ENCODE results near the gene SEPTIN1. TPM values are rescaled to one million over a fixed set of nuclear protein-coding genes. Genes with fewer than 3 reads are reported as not detected.

Gene SEPTIN1
- total and polyA plus RNA-seq, 2 of the 13 experiments (the other 11 are each of a cell fraction or from before 2014, with no cell fraction given) = 0.18 to 0.67 TPM

- TF ChIP-seq ZNF543 (CRISPR knock-in tag; IDR thresholded peaks at IDR 0.05) (0 out of 2 replicates have a peak, but pooled peaks have one; percentile 29), FOXK1 (CRISPR knock-in tag; IDR thresholded peaks at IDR 0.05; ENCODE audit: borderline replicate concordance, low read depth) (peak; percentile 55; the same call in 1 of the 2 replicates), ZC3H13 (CRISPR knock-in tag; IDR thresholded peaks at IDR 0.05) (no peak), FOSL2 (CRISPR knock-in tag; IDR thresholded peaks at IDR 0.05) (0 out of 2 replicates have a peak, but pooled peaks have one; percentile 10), SP4 (CRISPR knock-in tag; IDR thresholded peaks at IDR 0.05) (0 out of 2 replicates have a peak, but pooled peaks have one; percentile 48), RARA (CRISPR knock-in tag; IDR thresholded peaks at IDR 0.05) (peak; percentile 31; the same call in 1 of the 2 replicates), NR1H2 (CRISPR knock-in tag; IDR thresholded peaks at IDR 0.05; ENCODE audit: borderline replicate concordance, low read depth) (no peak), ZBTB21 (CRISPR knock-in tag; IDR thresholded peaks at IDR 0.05) (no peak), ZNF326 (CRISPR knock-in tag; IDR thresholded peaks at IDR 0.05; ENCODE audit: borderline replicate concordance) (0 out of 2 replicates have a peak, but pooled peaks have one; percentile 17), CEBPG (CRISPR knock-in tag; IDR thresholded peaks at IDR 0.05) (no peak), NFKBIZ (CRISPR knock-in tag; IDR thresholded peaks at IDR 0.05) (0 out of 2 replicates have a peak, but pooled peaks have one; percentile 37), FOXO1 (CRISPR knock-in tag; IDR thresholded peaks at IDR 0.05) (peak; percentile 57; the same call in 1 of the 2 replicates), NR2C2 (CRISPR knock-in tag; IDR thresholded peaks at IDR 0.05; ENCODE audit: borderline replicate concordance) (peak; percentile 28; the same call in 1 of the 2 replicates), ZNF740 (CRISPR knock-in tag; IDR thresholded peaks at IDR 0.05) (no peak), ZNF350 (CRISPR knock-in tag; IDR thresholded peaks at IDR 0.05; ENCODE audit: borderline replicate concordance, low read depth) (0 out of 2 replicates have a peak, but pooled peaks have one; percentile 6), BHLHE40 (IDR thresholded peaks at IDR 0.05; ENCODE audit: low read length) (no peak), AGO2 (optimal IDR thresholded peaks at IDR 0.05; ENCODE audit: low read depth, low read length) (no peak), NR2F6 (IDR thresholded peaks at IDR 0.05) (no peak), NR2F6 (CRISPR knock-in tag; IDR thresholded peaks at IDR 0.05) (peak; percentile 73; the same call in 1 of the 2 replicates), HMG20B (CRISPR knock-in tag; conservative IDR thresholded peaks at IDR 0.05) (0 out of 2 replicates have a peak, but pooled peaks have one; percentile 27), ZNF18 (CRISPR knock-in tag; IDR thresholded peaks at IDR 0.05; ENCODE audit: insufficient replicate concordance) (no peak), ZBTB3 (CRISPR knock-in tag; IDR thresholded peaks at IDR 0.05; ENCODE audit: borderline replicate concordance, low read depth) (no peak)
- TF ChIP-seq, protein P1, sequence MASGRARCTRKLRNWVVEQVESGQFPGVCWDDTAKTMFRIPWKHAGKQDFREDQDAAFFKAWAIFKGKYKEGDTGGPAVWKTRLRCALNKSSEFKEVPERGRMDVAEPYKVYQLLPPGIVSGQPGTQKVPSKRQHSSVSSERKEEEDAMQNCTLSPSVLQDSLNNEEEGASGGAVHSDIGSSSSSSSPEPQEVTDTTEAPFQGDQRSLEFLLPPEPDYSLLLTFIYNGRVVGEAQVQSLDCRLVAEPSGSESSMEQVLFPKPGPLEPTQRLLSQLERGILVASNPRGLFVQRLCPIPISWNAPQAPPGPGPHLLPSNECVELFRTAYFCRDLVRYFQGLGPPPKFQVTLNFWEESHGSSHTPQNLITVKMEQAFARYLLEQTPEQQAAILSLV (CRISPR knock-in tag; IDR thresholded peaks at IDR 0.05; ENCODE audit: borderline replicate concordance) = peak; percentile 70; the same call in 1 of the 2 replicates
- TF ChIP-seq, protein P2, sequence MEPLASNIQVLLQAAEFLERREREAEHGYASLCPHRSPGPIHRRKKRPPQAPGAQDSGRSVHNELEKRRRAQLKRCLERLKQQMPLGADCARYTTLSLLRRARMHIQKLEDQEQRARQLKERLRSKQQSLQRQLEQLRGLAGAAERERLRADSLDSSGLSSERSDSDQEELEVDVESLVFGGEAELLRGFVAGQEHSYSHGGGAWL (CRISPR knock-in tag; IDR thresholded peaks at IDR 0.05) = 0 out of 2 replicates have a peak, but pooled peaks have one; percentile 31
Measured at GRCh38 chr16:30352488-30353401, 29.6 kb downstream of the SEPTIN1 start (continued).
